Hepatocyte (in vitro differentiated cells): ENCODE data around the gene DCTN1. TPM values are rescaled to one million over a fixed set of nuclear protein-coding genes. Genes with fewer than 3 reads are reported as not detected.
A peak's percentile ranks its signal among the peaks of the same experiment; 100 is the strongest.

Experiments used
- DNase-seq: peaks from one replicate; pipeline ENCODE4 v3.0.0-alpha.2; 2016; ENCODE audit warnings: low spot score
- H2AFZ ChIP-seq: fragments of 200-600 bp; sonication (generic); 2 replicates; pipeline ENCODE4 v1.6.0; 2016; ENCODE audit warnings: antibody characterized with exemption, mild to moderate bottlenecking
- H3K27ac ChIP-seq: fragments of 200-600 bp; sonication (generic); 2 replicates; pipeline ENCODE4 v1.5.1; 2016; ENCODE audit warnings: mild to moderate bottlenecking
- H3K27me3 ChIP-seq: fragments of 200-600 bp; sonication (generic); 2 replicates; pipeline ENCODE4 v1.6.1; 2016
- H3K36me3 ChIP-seq: fragments of 200-600 bp; sonication (generic); replicated peaks from 2 replicates; pipeline ENCODE4 v1.5.1; 2016; ENCODE audit warnings: low read depth; ENCODE audit not compliant: insufficient read depth
- H3K4me1 ChIP-seq: fragments of 200-600 bp; sonication (generic); 2 replicates; pipeline ENCODE4 v1.5.1; 2016; ENCODE audit warnings: mild to moderate bottlenecking, moderate library complexity; ENCODE audit not compliant: insufficient read depth
- H3K4me2 ChIP-seq: fragments of 200-600 bp; sonication (generic); 2 replicates; pipeline ENCODE4 v1.6.0; 2016
- H3K4me3 ChIP-seq: fragments of 200-600 bp; sonication (generic); 2 replicates; pipeline ENCODE4 v1.5.1; 2016; ENCODE audit warnings: mild to moderate bottlenecking
- H3K79me2 ChIP-seq: fragments of 200-600 bp; sonication (generic); 2 replicates; pipeline ENCODE4 v1.6.0; 2017; ENCODE audit warnings: mild to moderate bottlenecking
- H3K9me2 ChIP-seq: fragments of 200-600 bp; sonication (generic); replicated peaks from 2 replicates; pipeline ENCODE4 v1.6.0; 2017; ENCODE audit warnings: mild to moderate bottlenecking; ENCODE audit not compliant: insufficient read depth
- H3K9me3 ChIP-seq: fragments of 200-600 bp; sonication (generic); 2 replicates; pipeline ENCODE4 v1.5.1; 2016; ENCODE audit warnings: low read depth, mild to moderate bottlenecking
- H4K20me1 ChIP-seq: fragments of 200-600 bp; sonication (generic); 2 replicates; pipeline ENCODE4 v1.6.0; 2016; ENCODE audit warnings: mild to moderate bottlenecking; ENCODE audit not compliant: insufficient read depth, poor library complexity, severe bottlenecking
- EZH2 ChIP-seq: fragments of 200-600 bp; sonication (generic); IDR thresholded peaks from 2 replicates; pipeline ENCODE4 v1.6.1; 2016; ENCODE audit warnings: antibody characterized with exemption, mild to moderate bottlenecking, borderline replicate concordance
- EZH2phosphoT487 ChIP-seq: fragments of 200-600 bp; sonication (generic); IDR thresholded peaks from one replicate; pipeline ENCODE4 v1.6.1; 2018; ENCODE audit warnings: antibody characterized with exemption, mild to moderate bottlenecking, low read depth, moderate library complexity; ENCODE audit not compliant: unreplicated experiment, severe bottlenecking
- WGBS: methylation state at CpG from one replicate; pipeline ENCODE4 v1.1.6; 2016; ENCODE audit warnings: low lambda C conversion rate; ENCODE audit errors: missing lambda C conversion rate; 5-methylcytosine and 5-hydroxymethylcytosine counted together
- polyA plus RNA-seq: library from polyadenylated mRNA; unstranded; fragments of >200 nt; fragmentation: Nextera tagmentation; extraction: Ambion mirVana; gene quantifications from 2 replicates; pipeline ENCODE4 v1.2.1, GENCODE V29; 2016
- total RNA-seq: library from RNA; depleted of rRNA; stranded (reverse); fragments of >200 nt; gene quantifications from 2 replicates; pipeline ENCODE4 v1.2.3, GENCODE V29; 2014
- TF ChIP-seq, protein P1 (sequence below): fragments of 200-600 bp; sonication (generic); IDR thresholded peaks from 2 replicates; pipeline ENCODE4 v1.5.1; 2016; ENCODE audit warnings: antibody characterized with exemption, mild to moderate bottlenecking; ENCODE audit not compliant: poor library complexity

The DCTN1 gene
- total and polyA plus RNA-seq, 2 experiments from 2014 or later = 72.3 to 95.0 TPM

DNA sequence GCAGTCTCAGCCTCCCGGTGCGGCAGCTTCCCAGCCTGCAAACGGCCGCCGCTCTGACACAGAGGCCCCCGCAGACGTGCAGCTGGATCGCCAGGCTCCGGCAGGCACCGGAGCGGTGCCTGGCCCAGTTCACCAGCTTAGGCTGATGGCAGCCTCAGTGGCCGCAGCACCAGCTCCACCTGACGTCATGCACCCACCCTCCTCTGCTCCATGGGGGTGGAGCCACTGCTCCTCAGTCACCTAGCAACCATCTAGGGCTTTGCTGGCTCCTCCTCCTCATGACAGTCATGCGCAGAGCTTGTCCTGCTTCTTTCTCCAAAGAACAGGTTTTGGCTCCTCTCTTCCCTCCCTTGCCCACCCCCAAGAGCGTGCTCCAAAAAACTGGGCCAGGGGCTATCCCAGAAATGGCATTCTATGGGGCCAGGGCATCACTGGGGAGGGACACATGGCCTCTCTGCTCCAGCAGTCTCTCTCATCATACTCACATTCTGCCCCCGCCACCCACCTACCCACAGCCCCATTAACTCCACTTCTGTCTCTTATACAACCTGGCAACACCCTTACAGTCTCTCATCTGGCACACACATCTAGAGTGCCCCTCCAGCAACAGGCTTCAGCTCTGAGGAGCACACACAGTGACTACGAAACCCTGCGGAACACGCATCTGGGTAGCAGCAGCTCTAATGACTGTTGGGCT lies 5.5 kb downstream of the DCTN1 start:
- H3K79me2 ChIP-seq = peaks cover 41% of the 10 kb centered on the region
- peaks cover 3% of the 10 kb centered on the region for H3K4me1 ChIP-seq
- no peak overlapping the region for H2AFZ ChIP-seq
- DNase-seq = peak; percentile 89
- H3K27me3 ChIP-seq = no peaks in the 10 kb centered on the region
- H3K9me2 ChIP-seq = no peaks in the 10 kb centered on the region
- no peaks in the 10 kb centered on the region for H3K36me3 ChIP-seq
- no peak overlapping the region for H3K27ac ChIP-seq
- no peaks in the 10 kb centered on the region for H3K9me3 ChIP-seq
- WGBS = 53% methylated on average over 17 of the region's 19 CpGs
- H3K4me2 ChIP-seq = peak overlapping the region; percentile 71
- H4K20me1 ChIP-seq = peaks cover 12% of the 10 kb centered on the region
- TF ChIP-seq EZH2phosphoT487 (no peak), EZH2 (no peak)
- TF ChIP-seq, protein P1, sequence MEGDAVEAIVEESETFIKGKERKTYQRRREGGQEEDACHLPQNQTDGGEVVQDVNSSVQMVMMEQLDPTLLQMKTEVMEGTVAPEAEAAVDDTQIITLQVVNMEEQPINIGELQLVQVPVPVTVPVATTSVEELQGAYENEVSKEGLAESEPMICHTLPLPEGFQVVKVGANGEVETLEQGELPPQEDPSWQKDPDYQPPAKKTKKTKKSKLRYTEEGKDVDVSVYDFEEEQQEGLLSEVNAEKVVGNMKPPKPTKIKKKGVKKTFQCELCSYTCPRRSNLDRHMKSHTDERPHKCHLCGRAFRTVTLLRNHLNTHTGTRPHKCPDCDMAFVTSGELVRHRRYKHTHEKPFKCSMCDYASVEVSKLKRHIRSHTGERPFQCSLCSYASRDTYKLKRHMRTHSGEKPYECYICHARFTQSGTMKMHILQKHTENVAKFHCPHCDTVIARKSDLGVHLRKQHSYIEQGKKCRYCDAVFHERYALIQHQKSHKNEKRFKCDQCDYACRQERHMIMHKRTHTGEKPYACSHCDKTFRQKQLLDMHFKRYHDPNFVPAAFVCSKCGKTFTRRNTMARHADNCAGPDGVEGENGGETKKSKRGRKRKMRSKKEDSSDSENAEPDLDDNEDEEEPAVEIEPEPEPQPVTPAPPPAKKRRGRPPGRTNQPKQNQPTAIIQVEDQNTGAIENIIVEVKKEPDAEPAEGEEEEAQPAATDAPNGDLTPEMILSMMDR = no peak
- H3K4me3 ChIP-seq = no peak overlapping the region

DNA sequence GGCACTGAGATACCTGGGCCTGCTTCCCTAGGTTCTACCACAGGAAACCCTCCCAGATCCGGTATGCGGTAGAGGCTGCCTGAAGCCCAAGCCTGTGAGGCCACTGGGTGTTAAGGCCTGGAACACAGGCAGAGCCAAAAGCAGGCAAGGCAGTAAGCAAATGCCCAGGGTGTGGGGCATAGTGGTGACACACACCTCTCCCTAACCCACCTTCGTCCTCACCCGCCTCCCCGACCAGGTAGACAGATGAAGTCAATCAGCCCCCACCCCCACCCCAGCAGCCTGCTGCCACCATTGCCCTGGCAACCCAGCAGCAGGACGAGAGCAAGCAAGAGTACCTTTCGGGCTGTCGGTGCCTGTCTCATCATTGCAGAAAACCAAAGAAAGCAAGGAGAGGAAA lies 6.1 kb downstream of the DCTN1 start:
- Histone ChIP-seq H3K79me2 (peaks cover 34% of the 10 kb centered on the region), H3K36me3 (no peaks in the 10 kb centered on the region), H3K27me3 (no peaks in the 10 kb centered on the region), H3K4me1 (no peaks in the 10 kb centered on the region), H2AFZ (no peak overlapping the region), H4K20me1 (peaks cover 5% of the 10 kb centered on the region), H3K4me3 (no peak overlapping the region), H3K27ac (no peak overlapping the region), H3K9me3 (no peaks in the 10 kb centered on the region), H3K9me2 (no peaks in the 10 kb centered on the region), H3K4me2 (peak overlapping the region; percentile 71)
- TF ChIP-seq, protein P1 = no peak
- TF ChIP-seq EZH2phosphoT487 = no peak
- TF ChIP-seq EZH2 = no peak
- no peak for DNase-seq
- WGBS = 90% methylated on average over 6 of the region's 8 CpGs

DNA sequence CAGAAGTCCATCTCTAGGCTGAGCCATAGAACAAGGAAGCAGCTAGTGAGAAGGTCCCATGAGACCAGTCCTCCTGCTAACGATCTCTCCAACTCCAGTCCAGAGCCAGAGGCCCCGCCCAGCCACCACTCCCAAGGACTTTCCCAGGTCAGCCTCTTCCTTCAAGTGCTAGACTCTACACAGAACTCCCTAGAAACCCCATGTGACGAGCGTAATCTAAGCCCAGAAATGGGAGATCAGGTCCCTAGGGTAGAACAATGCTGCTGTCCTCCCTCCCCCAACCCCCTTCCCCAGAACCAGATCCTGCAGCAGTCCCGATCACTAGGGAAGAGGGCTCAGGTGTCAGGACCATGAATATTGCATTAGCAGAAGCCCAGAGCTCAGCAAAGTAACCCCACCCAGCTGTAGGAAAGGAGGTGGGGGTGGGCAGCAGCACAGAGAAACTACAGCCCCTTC lies 6.9 kb downstream of the DCTN1 start:
- no peaks in the 10 kb centered on the region for H3K27me3 ChIP-seq
- H3K79me2 ChIP-seq = peaks cover 27% of the 10 kb centered on the region
- peak; percentile 41 for DNase-seq
- H3K4me2 ChIP-seq = no peak overlapping the region
- H3K36me3 ChIP-seq = no peaks in the 10 kb centered on the region
- H3K4me3 ChIP-seq = no peak overlapping the region
- peaks cover 3% of the 10 kb centered on the region for H4K20me1 ChIP-seq
- H3K9me2 ChIP-seq = no peaks in the 10 kb centered on the region
- no peak overlapping the region for H3K27ac ChIP-seq
- no peak for TF ChIP-seq EZH2phosphoT487
- TF ChIP-seq, protein P1 = no peak
- no peak for TF ChIP-seq EZH2
- 81% methylated on average over 5 of the region's 5 CpGs for WGBS
- no peaks in the 10 kb centered on the region for H3K4me1 ChIP-seq
- H2AFZ ChIP-seq = no peak overlapping the region
- H3K9me3 ChIP-seq = no peaks in the 10 kb centered on the region
